ENCODE results near the gene ACP4.

Gene ACP4

GRCh38 chr19:50794876-50795663 lies 4.9 kb downstream of the ACP4 start:
- H3K27ac ChIP-seq: peak overlapping the region; percentile 61
- TF ChIP-seq ZFX (IDR thresholded peaks at IDR 0.05) (peak; percentile 37; the same call in 1 of the 2 replicates), CTCF (conservative IDR thresholded peaks at IDR 0.05) (peak; percentile 73)

DNA sequence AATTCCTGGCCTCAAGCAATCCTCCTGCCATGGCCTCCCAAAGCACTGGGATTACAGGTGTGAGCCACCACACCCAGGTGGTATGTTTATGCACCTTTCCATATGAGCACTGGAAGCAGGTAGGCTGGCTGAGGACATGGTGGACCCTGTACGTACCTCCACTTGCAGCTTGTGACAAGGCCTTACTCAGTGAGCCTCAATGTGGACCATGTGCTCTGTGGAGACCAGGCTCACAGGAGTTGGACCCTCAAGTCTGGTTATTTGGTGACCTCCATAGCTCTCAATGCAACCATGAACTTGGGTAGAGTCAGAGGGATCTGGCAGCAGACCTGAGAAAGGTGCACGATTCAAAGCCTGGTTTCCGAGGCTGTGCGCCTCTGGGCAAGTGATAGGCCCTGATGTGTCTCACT lies 5.5 kb downstream of the ACP4 start:
- no peak for TF ChIP-seq ZFX (IDR thresholded peaks at IDR 0.05)
- TF ChIP-seq CTCF (conservative IDR thresholded peaks at IDR 0.05): no peak
- H3K27ac ChIP-seq: peak overlapping the region; percentile 61

DNA sequence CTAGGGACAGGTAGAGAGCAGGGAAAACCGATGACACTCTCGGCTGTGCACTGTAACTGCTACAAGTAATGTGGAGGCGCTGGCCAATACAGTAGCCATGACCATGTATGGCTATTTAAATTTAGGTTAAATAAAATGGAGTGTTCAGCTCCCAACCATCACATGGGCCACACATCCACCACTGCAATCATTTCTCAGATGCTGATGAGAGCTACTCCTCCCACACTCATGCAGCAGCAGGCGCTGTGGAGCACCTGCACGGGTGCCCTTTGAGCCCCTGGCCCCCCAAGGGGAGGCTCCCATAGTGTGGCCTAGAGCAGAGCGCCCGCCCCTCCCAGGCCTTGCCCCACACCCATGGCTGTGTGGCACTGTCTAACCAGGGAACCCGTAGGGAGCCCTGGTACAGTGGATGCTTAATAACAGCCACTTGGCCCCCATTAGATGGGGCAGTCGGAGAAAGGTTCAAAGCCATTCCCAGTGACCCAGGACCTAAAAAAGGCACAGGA lies 6.0 kb downstream of the ACP4 start:
- peak overlapping the region; percentile 61 for H3K27ac ChIP-seq

GRCh38 chr19:50796634-50797428 lies 6.6 kb downstream of the ACP4 start:
- peak overlapping the region; percentile 61 for H3K27ac ChIP-seq
- TF ChIP-seq ZFX (IDR thresholded peaks at IDR 0.05) (no peak), CTCF (conservative IDR thresholded peaks at IDR 0.05) (no peak)

More for the DNA sequence above, 6.0 kb downstream of the ACP4 start:
- TF ChIP-seq ZFX (IDR thresholded peaks at IDR 0.05) (no peak), CTCF (conservative IDR thresholded peaks at IDR 0.05) (no peak)

DNA sequence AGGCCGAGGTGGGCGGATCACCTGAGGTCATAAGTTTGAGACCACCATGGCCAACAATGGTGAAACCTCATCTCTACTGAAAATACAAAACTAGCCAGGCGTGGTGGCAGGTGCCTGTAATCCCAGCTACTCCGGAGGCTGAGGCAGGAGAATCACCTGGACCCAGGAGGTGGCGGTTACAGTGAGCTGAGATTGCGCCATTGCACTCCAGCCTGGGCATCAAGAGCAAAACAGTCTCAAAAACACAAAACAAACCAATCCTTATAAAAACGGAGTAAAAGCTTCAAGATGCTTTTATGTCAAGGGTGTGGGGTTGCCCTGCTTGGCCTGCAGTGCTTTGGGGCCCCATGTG lies 7.2 kb downstream of the ACP4 start:
- TF ChIP-seq CTCF (conservative IDR thresholded peaks at IDR 0.05) (no peak), ZFX (IDR thresholded peaks at IDR 0.05) (no peak)
- H3K27ac ChIP-seq: peak overlapping the region; percentile 61

DNA sequence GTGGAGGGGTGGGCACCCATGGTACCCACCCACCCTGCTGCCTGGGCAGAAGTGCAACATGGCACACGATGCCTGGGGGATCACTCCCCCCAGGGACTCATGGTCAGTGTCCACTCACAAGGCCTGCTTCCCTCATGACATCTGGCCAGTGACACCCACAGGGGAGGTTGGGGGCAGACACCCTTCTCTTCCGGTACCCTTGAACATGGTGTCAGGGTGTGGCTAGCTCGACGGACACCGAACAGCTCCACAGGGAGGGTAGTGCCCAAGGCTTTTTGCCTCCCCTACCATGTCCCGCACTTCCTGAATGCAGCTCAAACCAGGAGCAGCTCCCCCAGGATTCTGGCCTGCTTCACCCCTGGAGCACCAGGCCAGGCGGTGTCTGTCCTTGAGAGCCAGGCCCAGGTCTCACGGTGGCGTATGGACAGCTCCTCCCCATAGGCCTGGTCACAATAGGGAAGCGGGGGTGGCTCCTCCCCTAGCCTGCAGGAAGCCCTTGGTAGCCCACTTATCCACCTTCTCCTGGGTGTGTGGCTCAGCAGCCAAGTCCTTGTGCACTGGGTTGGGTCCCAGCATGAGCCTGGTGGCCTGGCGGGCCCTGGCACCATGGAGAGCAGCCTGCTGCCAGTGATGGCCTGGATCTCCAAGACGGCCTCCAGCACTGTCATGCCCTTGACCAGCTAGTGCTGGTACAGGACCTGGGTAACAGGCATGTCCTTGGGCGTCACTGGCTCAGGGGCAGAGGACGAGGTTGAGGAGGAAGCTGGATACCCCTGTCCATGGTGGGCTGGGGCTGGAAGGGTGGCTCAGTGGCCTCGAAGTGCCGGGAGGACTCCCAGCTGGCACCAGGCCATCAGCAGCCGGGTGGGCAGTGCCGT lies 7.8 kb downstream of the ACP4 start:
- peak overlapping the region; percentile 61 for H3K27ac ChIP-seq
- TF ChIP-seq ZFX (IDR thresholded peaks at IDR 0.05) (no peak), CTCF (conservative IDR thresholded peaks at IDR 0.05) (no peak)
